GM10847 (cell line): ENCODE data around the gene EPB41L3.

Source experiments
- POLR2A ChIP-seq: IDR thresholded peaks from 2 replicates; pipeline ENCODE4 v1.6.1; 2011; ENCODE audit not compliant: insufficient read length; ENCODE audit errors: extremely low read depth

Gene EPB41L3

GRCh38 chr18:5543773-5544389, at the start of gene EPB41L3:
Gene EPB41L3, minus strand, starts transcription at chr18:5543997. Its CDS starts 54,814 bp downstream, at chr18:5489183.
- TF ChIP-seq POLR2A, result no peak

DNA sequence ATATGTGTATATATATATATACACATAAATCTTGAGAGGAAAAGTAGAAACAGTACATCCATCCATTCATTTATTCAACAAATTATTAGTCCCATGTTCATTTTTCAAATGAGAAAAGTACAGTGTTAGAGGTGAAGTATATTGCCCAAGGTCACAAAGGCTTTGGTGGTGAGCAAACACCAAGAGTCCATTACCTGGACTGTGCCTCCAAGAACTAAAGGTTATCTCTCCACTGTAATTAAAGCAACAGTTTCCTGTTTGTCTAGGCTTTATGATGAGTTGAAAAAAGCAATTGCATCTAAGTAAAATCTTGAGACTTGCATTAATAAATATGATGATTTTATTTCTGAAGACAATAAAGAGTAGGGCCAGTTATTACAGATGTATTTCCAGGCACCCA, 44.7 kb upstream of the EPB41L3 start:
- TF ChIP-seq POLR2A, result no peak

DNA sequence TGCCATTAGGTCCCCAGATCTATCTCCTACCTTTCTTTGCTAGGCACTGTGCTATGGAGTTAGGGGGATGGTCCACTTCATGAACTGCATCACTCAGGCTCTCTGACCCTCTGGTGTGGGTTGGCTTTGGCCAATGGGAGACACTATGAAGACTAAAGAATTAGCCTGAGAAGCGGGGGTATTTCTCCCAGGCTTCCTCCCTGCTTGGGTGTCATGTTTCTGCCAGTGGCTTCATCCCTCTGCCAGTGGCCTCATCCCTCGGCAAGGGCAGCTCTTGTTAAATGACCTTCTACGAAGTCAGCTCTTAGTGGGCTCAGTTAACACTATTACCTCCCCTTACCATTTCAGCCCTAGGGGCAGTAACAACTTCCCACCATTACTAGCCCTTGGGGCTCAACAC, 41.9 kb upstream of the EPB41L3 start:
- TF ChIP-seq POLR2A, result no peak

DNA sequence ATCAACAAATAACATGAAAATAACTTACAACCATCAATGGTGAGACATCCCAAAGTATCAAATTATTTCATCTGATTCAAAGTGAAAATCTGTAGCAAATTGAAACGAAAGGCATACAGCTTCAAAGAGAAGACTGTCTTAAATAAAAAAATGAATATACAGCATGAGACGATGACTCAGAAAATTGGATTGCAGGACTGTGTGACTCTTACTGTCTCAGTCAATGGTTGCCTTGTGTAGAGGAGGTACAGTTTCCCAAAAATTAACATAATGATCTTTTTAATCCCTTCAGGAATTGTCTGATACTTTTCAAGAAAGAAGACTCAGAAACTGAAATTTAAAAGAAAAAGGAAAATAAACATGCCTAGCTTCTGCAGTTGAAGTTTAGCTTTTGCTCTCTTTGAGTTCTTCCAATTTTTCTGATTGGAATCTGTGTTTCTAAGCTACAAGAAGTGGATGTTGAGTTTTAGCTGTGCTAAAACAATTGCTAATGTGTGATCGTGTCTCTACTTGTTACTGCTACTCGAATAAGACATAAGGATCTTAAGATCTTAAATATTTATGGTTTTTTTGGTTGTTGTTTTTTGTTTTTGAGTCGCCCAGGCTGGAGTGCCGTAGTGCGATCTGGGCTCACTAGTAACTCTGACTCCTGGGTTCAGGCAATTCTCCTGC, 41.1 kb upstream of the EPB41L3 start:
- TF ChIP-seq POLR2A, result no peak

DNA sequence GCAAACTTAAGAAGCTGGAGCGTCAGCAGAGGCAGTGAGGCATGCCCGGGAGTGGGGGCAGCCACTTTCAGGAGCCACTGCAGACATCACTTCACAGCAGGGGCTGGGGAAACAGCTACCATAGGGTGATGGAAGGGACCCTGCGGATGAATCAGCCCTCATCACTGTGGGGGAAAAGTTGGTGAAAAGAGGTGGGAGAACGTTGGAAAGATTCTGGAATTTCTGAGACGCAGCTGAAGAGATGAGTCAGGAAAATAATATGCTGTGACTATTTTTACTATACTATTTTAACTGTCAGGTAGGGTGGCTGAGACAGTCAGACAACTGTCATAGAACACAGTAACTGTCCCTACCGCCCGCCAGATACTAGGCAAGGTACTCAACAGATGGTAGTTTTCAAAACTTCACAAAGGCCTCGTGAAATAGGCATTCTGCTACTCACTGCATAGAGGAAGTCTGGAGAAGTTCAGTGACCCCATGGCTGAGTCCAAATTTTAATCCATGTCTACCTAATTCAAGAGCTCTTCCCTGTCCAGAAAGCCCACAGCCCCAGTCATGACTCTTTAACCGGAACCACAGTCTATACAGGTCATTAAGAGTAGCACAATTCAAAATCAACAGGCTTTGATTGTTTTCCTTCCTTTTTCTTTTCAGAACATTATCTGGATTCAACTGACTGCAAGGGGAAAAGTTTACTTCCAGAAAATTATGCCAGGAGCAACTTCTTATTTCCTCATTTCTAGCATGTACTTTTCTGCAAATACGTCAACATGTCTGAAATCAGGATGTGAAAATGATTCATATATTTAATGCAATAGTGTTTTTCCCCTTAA, 39.3 kb upstream of the EPB41L3 start:
- no peak for TF ChIP-seq POLR2A

DNA sequence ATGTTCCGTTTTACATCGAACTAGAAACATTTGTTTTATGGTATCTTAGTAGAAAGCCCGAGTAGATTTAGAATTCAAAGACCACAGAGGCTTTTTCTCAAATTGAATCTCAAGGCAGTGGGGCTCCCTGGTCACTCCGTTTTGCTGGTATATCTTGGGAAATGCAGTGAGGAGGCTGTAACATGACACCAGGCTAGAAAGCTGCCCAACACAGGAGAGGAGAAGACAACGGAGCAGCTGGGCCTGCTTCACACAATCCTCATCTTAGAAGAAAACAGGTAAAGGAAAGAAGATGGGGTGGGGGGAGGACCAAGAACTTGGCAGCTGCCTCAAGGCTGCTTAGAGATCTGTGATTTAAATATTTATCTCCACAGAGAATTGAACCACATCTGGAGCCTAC, 38.3 kb upstream of the EPB41L3 start:
- no peak for TF ChIP-seq POLR2A

DNA sequence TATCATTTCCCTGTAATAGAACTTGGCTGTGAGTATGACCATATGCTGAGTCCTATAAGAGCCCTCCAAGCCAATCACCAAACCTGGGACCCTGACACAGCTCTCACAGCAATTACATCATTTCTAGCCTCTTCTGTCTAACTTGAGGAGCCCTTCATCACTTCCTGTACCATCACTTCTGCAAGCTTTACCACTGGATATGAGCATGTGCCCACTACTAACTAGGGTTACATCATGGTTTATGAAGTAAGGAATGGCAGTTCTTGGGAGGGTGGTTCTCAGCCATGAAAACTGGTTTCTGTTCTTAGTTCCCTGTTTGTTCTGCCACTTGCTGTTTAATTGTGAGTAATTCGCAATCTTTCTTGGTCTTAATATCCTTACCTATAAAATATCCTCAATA, 31.0 kb upstream of the EPB41L3 start:
- TF ChIP-seq POLR2A, result no peak

- no peak for TF ChIP-seq POLR2A
Measured at GRCh38 chr18:5571666-5572065, 27.9 kb upstream of the EPB41L3 start.

GRCh38 chr18:5568416-5568815, 24.6 kb upstream of the EPB41L3 start:
- TF ChIP-seq POLR2A, result no peak

GRCh38 chr18:5558851-5559250, 15.1 kb upstream of the EPB41L3 start:
- no peak for TF ChIP-seq POLR2A

DNA sequence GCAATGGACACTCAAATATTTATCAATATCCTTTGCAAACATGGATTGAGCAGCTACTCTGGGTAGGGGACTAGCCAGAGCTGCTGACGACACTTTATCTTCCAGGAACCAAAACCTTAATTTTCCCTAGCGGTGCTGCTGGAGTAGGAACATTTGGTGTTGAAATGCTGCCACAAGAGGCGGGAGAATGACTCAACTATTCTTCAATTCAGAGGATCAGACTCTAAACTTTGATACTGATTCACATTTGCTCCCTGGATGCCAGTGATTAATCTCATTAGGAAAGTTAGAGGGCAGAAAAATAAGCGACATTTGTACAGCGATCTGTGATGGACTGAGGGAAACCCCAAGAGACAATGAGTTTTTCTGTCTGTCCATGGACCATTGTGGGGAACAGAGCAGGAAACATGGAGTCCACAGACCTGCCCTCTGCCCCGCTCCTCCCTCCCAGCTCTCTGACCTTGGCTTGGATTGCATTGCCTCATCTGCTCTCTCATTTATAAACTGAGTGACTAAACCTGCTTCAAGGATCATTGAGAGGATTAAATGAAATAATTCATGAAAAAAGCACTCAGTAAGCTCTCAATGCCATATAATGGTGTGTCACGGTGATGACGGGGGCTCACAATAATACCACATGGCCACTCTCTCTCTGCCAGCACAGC, 12.6 kb upstream of the EPB41L3 start:
- no peak for TF ChIP-seq POLR2A

- TF ChIP-seq POLR2A, result no peak
Measured at GRCh38 chr18:5554629-5555028, 10.8 kb upstream of the EPB41L3 start.

DNA sequence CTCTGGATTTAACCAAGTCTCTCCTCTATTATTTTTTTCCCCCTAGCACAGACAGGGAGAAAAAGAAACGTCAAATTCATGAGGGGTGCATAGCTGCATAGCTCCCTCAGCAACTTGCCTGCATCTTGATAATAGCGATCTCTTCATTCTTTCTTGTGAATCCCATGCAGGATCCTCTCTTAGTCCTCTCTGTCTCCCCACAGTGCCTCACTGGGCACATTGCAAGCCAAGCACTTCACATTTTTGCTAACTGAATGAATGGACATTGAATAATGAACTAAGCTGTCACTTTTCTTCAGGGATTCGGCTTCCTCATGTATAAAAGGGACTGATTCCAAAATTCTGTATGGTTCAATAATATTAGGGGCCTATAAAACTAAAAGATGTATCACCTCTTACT, 2.9 kb upstream of the EPB41L3 start:
- TF ChIP-seq POLR2A, result no peak

DNA sequence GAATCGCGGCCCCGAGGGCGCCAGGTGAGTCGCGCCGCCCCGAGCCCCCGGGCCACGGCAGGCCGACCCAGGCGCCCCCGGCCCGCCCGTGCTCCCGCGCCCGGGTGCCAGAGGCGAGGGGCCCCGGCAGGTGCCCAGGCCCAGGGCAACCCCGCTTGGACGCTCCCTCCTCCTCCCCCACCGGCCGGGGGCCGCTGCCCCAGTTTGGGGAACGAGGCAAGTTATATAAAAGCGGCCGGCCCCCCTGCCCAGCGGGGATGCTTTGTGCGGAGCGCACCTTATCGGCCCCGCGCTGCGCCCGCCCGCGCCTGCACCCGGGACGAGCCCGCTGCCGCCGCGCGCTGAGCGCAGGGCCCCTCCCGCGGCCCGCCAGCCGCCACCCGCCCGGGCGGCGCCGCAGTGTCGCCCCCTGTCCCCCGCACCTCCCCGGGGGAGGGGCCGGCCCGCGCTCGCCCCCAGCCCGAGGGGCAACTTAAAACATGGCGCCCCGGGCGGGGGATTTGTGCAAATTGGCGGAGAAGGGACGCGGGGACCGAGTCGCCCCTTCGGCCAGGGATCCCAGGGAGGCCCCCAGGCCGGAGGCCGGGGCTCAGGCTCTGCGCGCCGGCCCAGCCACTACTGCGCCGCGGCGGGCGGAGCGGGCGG, 639 bp downstream of the EPB41L3 start:
- no peak for TF ChIP-seq POLR2A

DNA sequence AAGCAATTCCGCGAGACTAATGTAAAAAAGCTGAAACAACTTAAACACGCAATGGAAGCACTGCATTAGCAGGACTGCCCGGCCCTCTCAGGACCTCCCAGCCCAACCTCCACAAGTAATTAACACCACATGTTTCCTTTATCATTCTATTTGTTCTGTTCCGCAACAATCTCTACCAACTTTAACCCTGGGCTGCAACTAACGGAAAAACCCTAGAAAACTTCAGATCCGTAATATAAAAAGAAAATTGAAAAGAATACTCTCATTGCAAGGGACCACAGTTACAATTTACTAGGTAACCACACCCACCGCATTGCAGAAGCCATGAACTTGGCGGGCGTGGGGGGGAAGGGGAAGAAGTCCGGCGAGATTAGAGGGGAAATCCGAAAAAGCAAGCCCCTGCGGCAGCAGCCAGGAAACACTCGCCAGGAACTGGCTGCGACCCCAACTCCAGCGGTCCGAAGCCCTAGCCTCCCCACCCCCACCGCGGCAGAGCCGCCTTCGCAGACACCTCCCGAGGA, 1.2 kb downstream of the EPB41L3 start:
- TF ChIP-seq POLR2A, result no peak

- TF ChIP-seq POLR2A, result no peak
Measured at GRCh38 chr18:5541644-5542043, 2.2 kb downstream of the EPB41L3 start.

- TF ChIP-seq POLR2A, result no peak
Measured at GRCh38 chr18:5539391-5539790, 4.4 kb downstream of the EPB41L3 start.
